Astrocyte (in vitro differentiated cells and primary cell): ENCODE results near the gene USP48.

Experiments
- EZH2 ChIP-seq: IDR thresholded peaks from 2 replicates; pipeline ENCODE4 v1.6.1; 2012; ENCODE audit warnings: mild to moderate bottlenecking, low read length, inconsistent platforms; ENCODE audit not compliant: insufficient read depth
- TF ChIP-seq, protein P1 (sequence below): IDR thresholded peaks from 2 replicates; pipeline ENCODE4 v1.5.1; 2011; ENCODE audit warnings: low read depth, mild to moderate bottlenecking, inconsistent platforms, low read length, moderate library complexity; ENCODE audit not compliant: insufficient read depth

DNA sequence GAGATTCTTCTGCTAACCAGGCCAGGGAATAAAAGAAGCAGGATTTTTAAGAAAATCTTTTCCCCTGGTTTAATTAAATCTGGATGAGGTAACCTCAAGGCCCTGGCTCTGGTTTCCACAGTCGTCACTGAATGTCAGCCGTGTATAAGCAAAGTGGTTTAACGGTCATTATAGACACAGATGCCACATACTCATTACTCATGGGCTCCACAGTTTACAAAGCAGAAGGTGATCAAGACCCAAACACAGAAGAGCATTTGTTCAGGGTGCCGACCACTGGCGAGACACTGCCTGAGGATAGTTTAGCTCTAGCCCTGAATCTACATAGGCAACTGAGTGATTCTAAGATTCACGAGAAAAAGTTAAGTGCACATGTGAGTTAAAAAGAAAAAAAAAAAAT, 86.0 kb downstream of the USP48 start:
- TF ChIP-seq, protein P1, sequence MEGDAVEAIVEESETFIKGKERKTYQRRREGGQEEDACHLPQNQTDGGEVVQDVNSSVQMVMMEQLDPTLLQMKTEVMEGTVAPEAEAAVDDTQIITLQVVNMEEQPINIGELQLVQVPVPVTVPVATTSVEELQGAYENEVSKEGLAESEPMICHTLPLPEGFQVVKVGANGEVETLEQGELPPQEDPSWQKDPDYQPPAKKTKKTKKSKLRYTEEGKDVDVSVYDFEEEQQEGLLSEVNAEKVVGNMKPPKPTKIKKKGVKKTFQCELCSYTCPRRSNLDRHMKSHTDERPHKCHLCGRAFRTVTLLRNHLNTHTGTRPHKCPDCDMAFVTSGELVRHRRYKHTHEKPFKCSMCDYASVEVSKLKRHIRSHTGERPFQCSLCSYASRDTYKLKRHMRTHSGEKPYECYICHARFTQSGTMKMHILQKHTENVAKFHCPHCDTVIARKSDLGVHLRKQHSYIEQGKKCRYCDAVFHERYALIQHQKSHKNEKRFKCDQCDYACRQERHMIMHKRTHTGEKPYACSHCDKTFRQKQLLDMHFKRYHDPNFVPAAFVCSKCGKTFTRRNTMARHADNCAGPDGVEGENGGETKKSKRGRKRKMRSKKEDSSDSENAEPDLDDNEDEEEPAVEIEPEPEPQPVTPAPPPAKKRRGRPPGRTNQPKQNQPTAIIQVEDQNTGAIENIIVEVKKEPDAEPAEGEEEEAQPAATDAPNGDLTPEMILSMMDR, result no peak
- no peak for TF ChIP-seq EZH2
